Spleen (tissue), 7 donors: ENCODE measurements around the gene HSPBP1.
A peak's percentile ranks its signal among the peaks of the same experiment; 100 is the strongest.

Experiments used
- CTCF ChIP-seq, 11 experiments: fragments of 200-600 bp in 7 of 11; fragments of 450-650 bp in 4 of 11; sonication (generic) in 4 of 11; IDR thresholded peaks in 8 of 11; conservative IDR thresholded peaks in 3 of 11; 1 replicate in 7 of 11; 2 replicates in 4 of 11; pipeline versions ENCODE4 v1.4.0 to v1.8.0; 2016 to 2021; ENCODE audit warnings: antibody characterized with exemption in 11 of 11, inconsistent platforms in 4 of 11, mild to moderate bottlenecking in 1 of 11
- POLR2A ChIP-seq, 3 donors: fragments of 450-650 bp; IDR thresholded peaks; one replicate each; pipeline ENCODE4 v1.5.1; 2017; ENCODE audit warnings: antibody characterized with exemption in 3 of 3, mild to moderate bottlenecking in 1 of 3
- POLR2AphosphoS5 ChIP-seq, 3 donors: sonication (generic); formaldehyde crosslinking; IDR thresholded peaks; one replicate each; pipeline ENCODE4 v1.5.1; 2017; ENCODE audit warnings: antibody characterized with exemption in 3 of 3
- donor health status: DM: no; HTN: no; CAD: no; lungs with moderate emphysema.
- donor health status: DM: no; HTN: no; CAD: no.
- donor health status: DM: no; HTN: no; CAD: no.

GRCh38 chr19:55325172-55325571 is 45.3 kb upstream of the HSPBP1 start, which contains the start of gene TMEM150B:
- no peak for TF ChIP-seq CTCF (IDR thresholded peaks at IDR 0.05 in 8 of 11, conservative IDR thresholded peaks at IDR 0.05 in 3 of 11)
- TF ChIP-seq POLR2AphosphoS5 (IDR thresholded peaks at IDR 0.05): peak; percentile 9 to 35 (median 15)
- TF ChIP-seq POLR2A (IDR thresholded peaks at IDR 0.05): no peak
